ENCODE data around the gene SEMA6B. TPM values are rescaled to one million over a fixed set of nuclear protein-coding genes. Genes with fewer than 3 reads are reported as not detected.

Gene SEMA6B, protein sequence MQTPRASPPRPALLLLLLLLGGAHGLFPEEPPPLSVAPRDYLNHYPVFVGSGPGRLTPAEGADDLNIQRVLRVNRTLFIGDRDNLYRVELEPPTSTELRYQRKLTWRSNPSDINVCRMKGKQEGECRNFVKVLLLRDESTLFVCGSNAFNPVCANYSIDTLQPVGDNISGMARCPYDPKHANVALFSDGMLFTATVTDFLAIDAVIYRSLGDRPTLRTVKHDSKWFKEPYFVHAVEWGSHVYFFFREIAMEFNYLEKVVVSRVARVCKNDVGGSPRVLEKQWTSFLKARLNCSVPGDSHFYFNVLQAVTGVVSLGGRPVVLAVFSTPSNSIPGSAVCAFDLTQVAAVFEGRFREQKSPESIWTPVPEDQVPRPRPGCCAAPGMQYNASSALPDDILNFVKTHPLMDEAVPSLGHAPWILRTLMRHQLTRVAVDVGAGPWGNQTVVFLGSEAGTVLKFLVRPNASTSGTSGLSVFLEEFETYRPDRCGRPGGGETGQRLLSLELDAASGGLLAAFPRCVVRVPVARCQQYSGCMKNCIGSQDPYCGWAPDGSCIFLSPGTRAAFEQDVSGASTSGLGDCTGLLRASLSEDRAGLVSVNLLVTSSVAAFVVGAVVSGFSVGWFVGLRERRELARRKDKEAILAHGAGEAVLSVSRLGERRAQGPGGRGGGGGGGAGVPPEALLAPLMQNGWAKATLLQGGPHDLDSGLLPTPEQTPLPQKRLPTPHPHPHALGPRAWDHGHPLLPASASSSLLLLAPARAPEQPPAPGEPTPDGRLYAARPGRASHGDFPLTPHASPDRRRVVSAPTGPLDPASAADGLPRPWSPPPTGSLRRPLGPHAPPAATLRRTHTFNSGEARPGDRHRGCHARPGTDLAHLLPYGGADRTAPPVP
- polyA plus RNA-seq (21.6 and 27.1 TPM in 2 replicates), polyA minus RNA-seq (59.7 and 71.8 TPM in 2 replicates)

DNA sequence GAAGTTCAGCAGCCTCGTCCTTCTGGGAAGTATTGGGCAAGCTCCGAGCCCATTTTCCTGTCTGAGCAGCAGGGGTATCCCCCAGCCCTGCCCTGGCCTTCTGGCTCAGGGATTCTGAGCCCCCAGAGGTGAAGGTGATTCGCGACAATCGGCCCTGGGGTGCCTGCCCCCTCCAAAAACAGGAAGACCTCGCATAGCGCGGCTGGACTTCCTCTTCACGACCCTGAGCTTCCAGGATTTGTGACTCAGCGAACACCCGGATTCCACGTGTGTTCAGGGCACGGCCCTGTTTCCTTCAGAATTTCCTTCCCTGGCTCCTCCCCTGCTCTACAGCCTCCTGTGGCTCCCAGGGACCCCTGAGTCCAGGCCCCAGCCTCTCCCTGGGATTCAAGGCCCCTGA, at the start of gene SEMA6B:
TSS of gene SEMA6B (minus strand) at position 116 of the 400 bp plus-strand sequence. CDS start 1,227 bp downstream, outside the sequence.
- H3K79me2 ChIP-seq (replicated peaks; ENCODE audit: insufficient read depth, low read length), result no peaks in the 10 kb centered on the region
- no peaks in the 10 kb centered on the region for H3K9me3 ChIP-seq (ENCODE audit: low read length)
- H4K20me1 ChIP-seq (ENCODE audit: insufficient read depth), result no peaks in the 10 kb centered on the region
- no peaks in the 10 kb centered on the region for H3K27me3 ChIP-seq (ENCODE audit: insufficient read depth, low read depth, low read length)
- TF ChIP-seq RAD21 (conservative IDR thresholded peaks at IDR 0.05) (no peak), SMC3 (conservative IDR thresholded peaks at IDR 0.05; ENCODE audit: poor library complexity) (no peak), EZH2 (IDR thresholded peaks at IDR 0.05; ENCODE audit: borderline replicate concordance, insufficient read depth, low read length, poor library complexity, severe bottlenecking) (no peak), POLR2AphosphoS5 (IDR thresholded peaks at IDR 0.05) (no peak), TAF1 (IDR thresholded peaks at IDR 0.05; ENCODE audit: low read depth) (no peak)
- TF ChIP-seq, protein P1, sequence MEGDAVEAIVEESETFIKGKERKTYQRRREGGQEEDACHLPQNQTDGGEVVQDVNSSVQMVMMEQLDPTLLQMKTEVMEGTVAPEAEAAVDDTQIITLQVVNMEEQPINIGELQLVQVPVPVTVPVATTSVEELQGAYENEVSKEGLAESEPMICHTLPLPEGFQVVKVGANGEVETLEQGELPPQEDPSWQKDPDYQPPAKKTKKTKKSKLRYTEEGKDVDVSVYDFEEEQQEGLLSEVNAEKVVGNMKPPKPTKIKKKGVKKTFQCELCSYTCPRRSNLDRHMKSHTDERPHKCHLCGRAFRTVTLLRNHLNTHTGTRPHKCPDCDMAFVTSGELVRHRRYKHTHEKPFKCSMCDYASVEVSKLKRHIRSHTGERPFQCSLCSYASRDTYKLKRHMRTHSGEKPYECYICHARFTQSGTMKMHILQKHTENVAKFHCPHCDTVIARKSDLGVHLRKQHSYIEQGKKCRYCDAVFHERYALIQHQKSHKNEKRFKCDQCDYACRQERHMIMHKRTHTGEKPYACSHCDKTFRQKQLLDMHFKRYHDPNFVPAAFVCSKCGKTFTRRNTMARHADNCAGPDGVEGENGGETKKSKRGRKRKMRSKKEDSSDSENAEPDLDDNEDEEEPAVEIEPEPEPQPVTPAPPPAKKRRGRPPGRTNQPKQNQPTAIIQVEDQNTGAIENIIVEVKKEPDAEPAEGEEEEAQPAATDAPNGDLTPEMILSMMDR (IDR thresholded peaks at IDR 0.05; ENCODE audit: poor library complexity, severe bottlenecking), result no peak
- TF ChIP-seq, protein P2, sequence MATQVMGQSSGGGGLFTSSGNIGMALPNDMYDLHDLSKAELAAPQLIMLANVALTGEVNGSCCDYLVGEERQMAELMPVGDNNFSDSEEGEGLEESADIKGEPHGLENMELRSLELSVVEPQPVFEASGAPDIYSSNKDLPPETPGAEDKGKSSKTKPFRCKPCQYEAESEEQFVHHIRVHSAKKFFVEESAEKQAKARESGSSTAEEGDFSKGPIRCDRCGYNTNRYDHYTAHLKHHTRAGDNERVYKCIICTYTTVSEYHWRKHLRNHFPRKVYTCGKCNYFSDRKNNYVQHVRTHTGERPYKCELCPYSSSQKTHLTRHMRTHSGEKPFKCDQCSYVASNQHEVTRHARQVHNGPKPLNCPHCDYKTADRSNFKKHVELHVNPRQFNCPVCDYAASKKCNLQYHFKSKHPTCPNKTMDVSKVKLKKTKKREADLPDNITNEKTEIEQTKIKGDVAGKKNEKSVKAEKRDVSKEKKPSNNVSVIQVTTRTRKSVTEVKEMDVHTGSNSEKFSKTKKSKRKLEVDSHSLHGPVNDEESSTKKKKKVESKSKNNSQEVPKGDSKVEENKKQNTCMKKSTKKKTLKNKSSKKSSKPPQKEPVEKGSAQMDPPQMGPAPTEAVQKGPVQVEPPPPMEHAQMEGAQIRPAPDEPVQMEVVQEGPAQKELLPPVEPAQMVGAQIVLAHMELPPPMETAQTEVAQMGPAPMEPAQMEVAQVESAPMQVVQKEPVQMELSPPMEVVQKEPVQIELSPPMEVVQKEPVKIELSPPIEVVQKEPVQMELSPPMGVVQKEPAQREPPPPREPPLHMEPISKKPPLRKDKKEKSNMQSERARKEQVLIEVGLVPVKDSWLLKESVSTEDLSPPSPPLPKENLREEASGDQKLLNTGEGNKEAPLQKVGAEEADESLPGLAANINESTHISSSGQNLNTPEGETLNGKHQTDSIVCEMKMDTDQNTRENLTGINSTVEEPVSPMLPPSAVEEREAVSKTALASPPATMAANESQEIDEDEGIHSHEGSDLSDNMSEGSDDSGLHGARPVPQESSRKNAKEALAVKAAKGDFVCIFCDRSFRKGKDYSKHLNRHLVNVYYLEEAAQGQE (IDR thresholded peaks at IDR 0.05; ENCODE audit: borderline replicate concordance), result no peak
- no peaks in the 10 kb centered on the region for H3F3A ChIP-seq (ENCODE audit: insufficient read depth, low read length, poor library complexity, severe bottlenecking)
- H3K27ac ChIP-seq (ENCODE audit: low read length), result no peak within 1 kb of the TSS
- no peak within 1 kb of the TSS for H2AFZ ChIP-seq (ENCODE audit: low read depth, low read length)
- no peak within 1 kb of the TSS for H3K4me3 ChIP-seq (ENCODE audit: low read length)
- no peak within 1 kb of the TSS for H3K9ac ChIP-seq (ENCODE audit: low read length)
- peaks cover 8% of the 10 kb centered on the region for H3K36me3 ChIP-seq (ENCODE audit: insufficient read depth, low read length)
- no peak within 1 kb of the TSS for H3K4me2 ChIP-seq (ENCODE audit: low read length)
- H3K9me2 ChIP-seq (ENCODE audit: insufficient read depth, low read length), result no peaks in the 10 kb centered on the region

DNA sequence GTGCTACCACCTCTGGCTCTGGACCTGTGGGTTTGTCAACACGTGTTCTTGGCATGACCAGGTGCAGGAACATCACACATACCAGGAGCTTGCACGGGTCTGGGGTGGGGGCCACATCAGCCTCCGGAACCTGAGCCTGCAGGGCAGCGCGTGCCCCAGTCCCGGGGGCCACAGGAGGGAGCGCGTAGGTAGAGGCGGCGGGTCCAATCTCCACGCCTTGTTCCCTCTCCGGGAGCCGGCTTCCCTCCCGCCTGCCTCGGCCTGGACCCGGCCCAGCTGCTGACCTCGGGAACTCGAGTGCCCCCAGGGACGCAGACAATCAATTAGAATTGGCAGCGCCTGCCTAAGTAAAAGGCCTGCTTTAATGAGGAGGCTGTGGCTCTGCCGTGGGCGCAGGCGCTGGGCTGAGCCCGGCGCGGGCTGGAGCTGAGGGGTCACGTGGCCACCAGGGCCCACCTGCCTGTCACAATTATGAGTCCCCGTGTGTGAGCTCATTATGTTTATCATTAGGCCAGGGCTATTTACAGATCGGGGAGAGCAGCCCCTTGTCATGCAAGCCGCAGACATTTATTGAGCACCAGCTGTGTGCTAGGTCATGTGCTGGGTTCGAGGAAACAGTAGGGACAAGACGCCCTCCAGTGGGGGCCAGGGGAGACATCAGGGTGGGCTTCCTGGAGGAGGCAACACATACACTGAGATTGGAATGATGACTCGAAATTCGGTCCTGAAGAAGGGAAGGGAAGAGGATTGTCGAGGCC, 47.6 kb upstream of the SEMA6B start:
- TF ChIP-seq POLR2AphosphoS5 (IDR thresholded peaks at IDR 0.05), result no peak
- no peak for TF ChIP-seq TAF1 (IDR thresholded peaks at IDR 0.05; ENCODE audit: low read depth)
- TF ChIP-seq EP300 (conservative IDR thresholded peaks at IDR 0.05; ENCODE audit: poor library complexity, severe bottlenecking), result no peak
- no peak for TF ChIP-seq MXI1 (conservative IDR thresholded peaks at IDR 0.05; ENCODE audit: poor library complexity, severe bottlenecking)
- no peak for TF ChIP-seq EZH2 (IDR thresholded peaks at IDR 0.05; ENCODE audit: borderline replicate concordance, insufficient read depth, low read length, poor library complexity, severe bottlenecking)
- TF ChIP-seq RAD21 (conservative IDR thresholded peaks at IDR 0.05), result no peak
- TF ChIP-seq SMC3 (conservative IDR thresholded peaks at IDR 0.05; ENCODE audit: poor library complexity), result no peak
- TF ChIP-seq, protein P1 (IDR thresholded peaks at IDR 0.05; ENCODE audit: poor library complexity, severe bottlenecking), result no peak
- TF ChIP-seq, protein P2 (IDR thresholded peaks at IDR 0.05; ENCODE audit: borderline replicate concordance), result no peak
- no peak overlapping the region for H3K9ac ChIP-seq (ENCODE audit: low read length)
- no peak overlapping the region for H3K4me2 ChIP-seq (ENCODE audit: low read length)
- H3K9me2 ChIP-seq (ENCODE audit: insufficient read depth, low read length), result no peaks in the 10 kb centered on the region
- H3K9me3 ChIP-seq (ENCODE audit: low read length), result no peaks in the 10 kb centered on the region
- H3K4me3 ChIP-seq (ENCODE audit: low read length), result no peak overlapping the region
- no peaks in the 10 kb centered on the region for H3K27me3 ChIP-seq (ENCODE audit: insufficient read depth, low read depth, low read length)
- H3K27ac ChIP-seq (ENCODE audit: low read length), result no peak overlapping the region
- no peaks in the 10 kb centered on the region for H3K36me3 ChIP-seq (ENCODE audit: insufficient read depth, low read length)
- H3K79me2 ChIP-seq (replicated peaks; ENCODE audit: insufficient read depth, low read length), result no peaks in the 10 kb centered on the region
- no peaks in the 10 kb centered on the region for H4K20me1 ChIP-seq (ENCODE audit: insufficient read depth)
- H3F3A ChIP-seq (ENCODE audit: insufficient read depth, low read length, poor library complexity, severe bottlenecking), result no peaks in the 10 kb centered on the region
- H2AFZ ChIP-seq (ENCODE audit: low read depth, low read length), result no peak overlapping the region

All from neural cell (in vitro differentiated cells).